Activated CD8-positive, alpha-beta T cell treated with anti-CD3 and anti-CD28 coated beads, Interleukin-2, amount 10 ng/mL, durations not matched to agents 7 days and 5 days (primary cell): Measurements from ENCODE around the gene GPR176. TPM values are rescaled to one million over a fixed set of nuclear protein-coding genes. Genes with fewer than 3 reads are reported as not detected.
"Not testable (repeated sequence)": the region's sequence is repeated elsewhere in the genome, so short reads cannot be mapped to it uniquely, and the experiment has no call there.

Source experiments
- ATAC-seq: fragments of 150-1000 bp; cut with Tn5 transposase; one replicate; pipeline ENCODE4 v1.10.0; 2021; ENCODE audit warnings: moderate library complexity
- CTCF ChIA-PET: fragments of 350-600 bp; sonication (Branson Sonifier 250); formaldehyde crosslinking; loops from one replicate; lab custom pipeline; 2021; ENCODE audit warnings: antibody characterized with exemption; lab: Charles Lee
- POLR2A ChIA-PET: fragments of 350-600 bp; sonication (Branson Sonifier 250); formaldehyde crosslinking; loops from one replicate; lab custom pipeline; 2021; ENCODE audit warnings: antibody characterized with exemption; lab: Charles Lee
- DNase-seq: peaks from one replicate; pipeline ENCODE4 v3.0.0-alpha.2; 2020
- H3K27ac Mint-ChIP-seq: one replicate; pipeline ENCODE4 v1.8.0; 2021; ENCODE audit warnings: mild to moderate bottlenecking, mixed read lengths
- H3K27me3 Mint-ChIP-seq: one replicate; pipeline ENCODE4 v1.8.0; 2021; ENCODE audit warnings: low read depth, mixed read lengths
- H3K36me3 Mint-ChIP-seq: one replicate; pipeline ENCODE4 v1.8.0; 2021; ENCODE audit warnings: low read depth, mixed read lengths
- H3K4me1 Mint-ChIP-seq: one replicate; pipeline ENCODE4 v1.8.0; 2021; ENCODE audit warnings: low read depth, mixed read lengths
- H3K4me3 Mint-ChIP-seq: one replicate; pipeline ENCODE4 v1.8.0; 2021; ENCODE audit warnings: mild to moderate bottlenecking, mixed read lengths
- H3K9me3 Mint-ChIP-seq: one replicate; pipeline ENCODE4 v1.8.0; 2022; ENCODE audit warnings: mixed read lengths; ENCODE audit not compliant: insufficient read depth
- total RNA-seq, 2 experiments: library from RNA; stranded (reverse); gene quantifications; one replicate each; pipeline ENCODE4 v1.2.3, GENCODE V29; 2021

GPR176 gene
- total RNA-seq, 2 experiments from 2014 or later: not detected

DNA sequence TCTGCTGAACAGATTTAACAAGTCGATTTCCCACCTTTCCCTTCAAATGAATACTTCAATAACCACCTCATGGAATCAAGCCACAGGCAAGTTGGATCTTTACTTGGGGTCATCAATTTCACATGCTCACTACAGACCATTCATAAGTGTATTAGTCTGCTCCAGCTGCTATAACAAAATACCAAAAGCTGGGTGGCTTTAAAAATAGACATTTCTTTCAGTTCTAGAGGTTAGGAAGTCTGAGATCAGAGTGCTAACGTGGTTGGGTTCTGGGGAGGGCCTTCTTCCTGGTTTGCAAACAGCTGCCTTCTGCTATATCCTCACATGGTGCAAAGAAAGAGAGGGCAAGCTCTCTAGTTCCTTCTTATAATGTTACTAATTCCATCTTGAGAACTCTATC lies 5.1 kb downstream of the GPR176 start:
- POLR2A ChIA-PET: no interaction called here
- Mint-ChIP-seq H3K36me3 (peaks cover 2% of the 10 kb centered on the region), H3K9me3 (no peaks in the 10 kb centered on the region), H3K27me3 (peaks cover 35% of the 10 kb centered on the region), H3K27ac (no peak overlapping the region), H3K4me3 (no peak overlapping the region), H3K4me1 (peaks cover 2% of the 10 kb centered on the region)
- DNase-seq (no peak), ATAC-seq (no peak)
- CTCF ChIA-PET: interaction anchor here (1.0 to 1.4 kb wide), 3 partner anchors 18 to 229 kb away, joined by 3 read pairs; partner anchors contain the start of gene FSIP1

GRCh38 chr15:39909007-39909406 lies 11.1 kb downstream of the GPR176 start:
- ChIA-PET POLR2A (no interaction called here), CTCF (interaction anchor here (1.1 kb wide), 1 partner anchor 12 kb away, joined by 3 read pairs; no protein-coding TSS in a partner anchor)
- no peak for ATAC-seq
- Mint-ChIP-seq H3K9me3 (no peaks in the 10 kb centered on the region), H3K4me1 (no peaks in the 10 kb centered on the region), H3K27ac (no peak overlapping the region), H3K27me3 (peaks cover 22% of the 10 kb centered on the region), H3K4me3 (no peak overlapping the region), H3K36me3 (no peaks in the 10 kb centered on the region)
- DNase-seq: no peak

- no peak overlapping the region for H3K4me3 Mint-ChIP-seq
- ChIA-PET CTCF (interaction anchor here (1.4 kb wide), 1 partner anchor 150 kb away, joined by 3 read pairs; no protein-coding TSS in a partner anchor), POLR2A (no interaction called here)
- H3K4me1 Mint-ChIP-seq: no peaks in the 10 kb centered on the region
- H3K27me3 Mint-ChIP-seq: peaks cover 25% of the 10 kb centered on the region
- DNase-seq: no peak
- ATAC-seq: no peak
- H3K36me3 Mint-ChIP-seq: no peaks in the 10 kb centered on the region
- no peaks in the 10 kb centered on the region for H3K9me3 Mint-ChIP-seq
- no peak overlapping the region for H3K27ac Mint-ChIP-seq
Measured at GRCh38 chr15:39908186-39908585, 11.9 kb downstream of the GPR176 start.

DNA sequence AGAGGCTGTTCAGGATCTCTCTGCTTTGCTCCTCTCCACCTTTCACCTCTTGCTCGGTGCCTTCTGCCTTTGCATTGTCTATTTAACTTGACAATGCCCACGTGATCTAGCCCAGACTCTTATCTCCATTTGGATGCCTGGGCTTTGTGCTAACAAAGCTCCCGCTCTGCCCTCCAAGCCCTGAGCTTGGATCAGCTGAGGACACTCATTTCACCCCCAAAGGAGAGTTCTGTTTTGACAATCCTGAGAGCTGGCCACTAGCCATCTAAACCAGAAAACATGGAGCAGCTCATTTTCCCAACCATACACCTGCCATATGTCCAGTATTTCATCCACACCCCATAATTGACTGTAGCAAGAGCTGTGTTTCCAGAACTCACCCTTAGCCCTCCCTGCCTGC lies 12.8 kb downstream of the GPR176 start:
- Mint-ChIP-seq H3K4me1 (no peaks in the 10 kb centered on the region), H3K27me3 (peaks cover 24% of the 10 kb centered on the region), H3K36me3 (no peaks in the 10 kb centered on the region), H3K4me3 (no peak overlapping the region), H3K9me3 (no peaks in the 10 kb centered on the region), H3K27ac (no peak overlapping the region)
- ATAC-seq (no peak), DNase-seq (no peak)
- CTCF ChIA-PET: interaction anchor here (1.4 kb wide), 1 partner anchor 149 kb away, joined by 3 read pairs; no protein-coding TSS in a partner anchor
- POLR2A ChIA-PET: interaction anchor here (0.6 kb wide), 1 partner anchor 18 kb away, joined by 3 read pairs; no protein-coding TSS in a partner anchor

DNA sequence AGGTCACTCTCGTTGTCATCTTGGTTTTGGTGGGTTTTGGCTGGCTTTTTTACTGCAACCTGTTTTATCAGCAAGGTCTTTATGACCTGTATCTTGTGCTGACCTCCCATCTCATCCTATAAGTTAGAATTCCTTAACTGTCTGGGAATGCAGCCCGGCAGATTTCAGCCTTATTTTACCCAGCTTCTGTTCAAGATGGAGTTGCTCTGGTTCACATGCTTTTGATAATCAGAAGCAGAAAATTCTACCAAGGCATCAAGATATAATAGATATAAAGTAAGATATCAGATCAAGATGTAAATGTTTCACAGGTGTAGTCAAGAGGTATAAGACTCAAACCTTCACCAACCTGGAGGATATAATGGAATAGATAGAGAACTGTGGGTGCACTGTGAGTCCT lies 16.0 kb downstream of the GPR176 start:
- no peak for DNase-seq
- H3K27me3 Mint-ChIP-seq: peaks cover 28% of the 10 kb centered on the region
- no peak overlapping the region for H3K4me3 Mint-ChIP-seq
- no peak overlapping the region for H3K27ac Mint-ChIP-seq
- H3K9me3 Mint-ChIP-seq: no peaks in the 10 kb centered on the region
- no peaks in the 10 kb centered on the region for H3K36me3 Mint-ChIP-seq
- ChIA-PET POLR2A (no interaction called here), CTCF (no interaction called here)
- H3K4me1 Mint-ChIP-seq: no peaks in the 10 kb centered on the region
- no peak for ATAC-seq

GRCh38 chr15:39898317-39898716 lies 21.7 kb downstream of the GPR176 start:
- H3K27me3 Mint-ChIP-seq: peaks cover 26% of the 10 kb centered on the region
- H3K27ac Mint-ChIP-seq: no peak overlapping the region
- no peaks in the 10 kb centered on the region for H3K4me1 Mint-ChIP-seq
- CTCF ChIA-PET: interaction anchor here (0.7 kb wide), 1 partner anchor 11 kb away, joined by 3 read pairs; no protein-coding TSS in a partner anchor
- H3K4me3 Mint-ChIP-seq: no peak overlapping the region
- no peak for DNase-seq
- ATAC-seq: no peak
- POLR2A ChIA-PET: interaction anchor here (0.6 kb wide), 1 partner anchor 154 kb away, joined by 4 read pairs; no protein-coding TSS in a partner anchor
- H3K36me3 Mint-ChIP-seq: no peaks in the 10 kb centered on the region
- H3K9me3 Mint-ChIP-seq: no peaks in the 10 kb centered on the region

- ATAC-seq: no peak
- no peak overlapping the region for H3K4me3 Mint-ChIP-seq
- H3K27ac Mint-ChIP-seq: no peak overlapping the region
- no peak for DNase-seq
- H3K27me3 Mint-ChIP-seq: peaks cover 22% of the 10 kb centered on the region
- CTCF ChIA-PET: interaction anchor here (1.3 kb wide), 2 partner anchors 13 to 18 kb away, joined by 3 read pairs; no protein-coding TSS in a partner anchor
- no peaks in the 10 kb centered on the region for H3K36me3 Mint-ChIP-seq
- H3K4me1 Mint-ChIP-seq: no peaks in the 10 kb centered on the region
- POLR2A ChIA-PET: interaction anchor here (0.5 kb wide), 1 partner anchor 36 kb away, joined by 3 read pairs; no protein-coding TSS in a partner anchor
- no peaks in the 10 kb centered on the region for H3K9me3 Mint-ChIP-seq
Measured at GRCh38 chr15:39896846-39897245, 23.2 kb downstream of the GPR176 start.

DNA sequence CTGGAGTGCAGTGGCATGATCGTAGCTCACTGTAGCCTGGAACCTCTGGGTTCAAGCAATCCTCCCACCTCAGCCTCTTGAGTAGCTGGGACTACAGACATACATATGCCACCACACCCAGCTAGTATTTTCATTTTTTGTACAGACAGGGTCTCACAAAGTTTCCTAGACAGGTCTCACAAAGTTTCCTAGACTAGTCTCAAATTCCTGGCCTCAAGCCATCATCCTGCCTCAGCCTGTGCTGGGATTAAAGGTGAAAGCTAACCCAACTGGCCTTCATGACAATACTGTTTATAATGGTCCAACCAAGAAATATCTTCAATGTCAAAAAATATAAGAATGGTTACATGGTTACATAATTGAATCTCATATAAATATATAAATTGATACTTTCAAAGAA lies 24.0 kb downstream of the GPR176 start:
- DNase-seq (no peak), ATAC-seq (no peak)
- ChIA-PET POLR2A (interaction anchor here (0.5 to 0.7 kb wide), 2 partner anchors 36 to 50 kb away, joined by 3 read pairs; no protein-coding TSS in a partner anchor), CTCF (interaction anchor here (1.0 to 1.3 kb wide), 3 partner anchors 13 to 52 kb away, joined by 3 read pairs; no protein-coding TSS in a partner anchor)
- Mint-ChIP-seq H3K9me3 (no peaks in the 10 kb centered on the region), H3K4me1 (no peaks in the 10 kb centered on the region), H3K27me3 (peaks cover 19% of the 10 kb centered on the region), H3K4me3 (no peak overlapping the region), H3K27ac (no peak overlapping the region), H3K36me3 (no peaks in the 10 kb centered on the region)

DNA sequence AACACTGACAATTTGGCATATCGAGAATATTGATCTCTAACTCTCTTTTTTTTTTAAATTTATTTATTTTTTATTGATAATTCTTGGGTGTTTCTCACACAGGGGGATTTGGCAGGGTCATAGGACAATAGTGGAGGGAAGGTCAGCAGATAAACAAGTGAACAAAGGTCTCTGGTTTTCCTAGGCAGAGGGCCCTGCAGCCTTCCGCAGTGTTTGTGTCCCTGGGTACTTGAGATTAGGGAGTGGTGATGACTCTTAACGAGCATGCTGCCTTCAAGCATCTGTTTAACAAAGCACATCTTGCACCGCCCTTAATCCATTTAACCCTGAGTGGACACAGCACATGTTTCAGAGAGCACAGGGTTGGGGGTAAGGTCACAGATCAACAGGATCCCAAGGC lies 27.0 kb downstream of the GPR176 start:
- H3K27me3 Mint-ChIP-seq: peaks cover 12% of the 10 kb centered on the region
- DNase-seq, H3K36me3 Mint-ChIP-seq, H3K27ac Mint-ChIP-seq, H3K4me1 Mint-ChIP-seq, POLR2A ChIA-PET, H3K9me3 Mint-ChIP-seq, H3K4me3 Mint-ChIP-seq, ATAC-seq, CTCF ChIA-PET: not testable (repeated sequence)

- H3K4me3 Mint-ChIP-seq: no peak overlapping the region
- no peak for ATAC-seq
- no peaks in the 10 kb centered on the region for H3K36me3 Mint-ChIP-seq
- H3K27me3 Mint-ChIP-seq: peaks cover 12% of the 10 kb centered on the region
- ChIA-PET CTCF (interaction anchor here (1.6 kb wide), 1 partner anchor 17 kb away, joined by 3 read pairs; no protein-coding TSS in a partner anchor), POLR2A (no interaction called here)
- H3K27ac Mint-ChIP-seq: no peak overlapping the region
- H3K9me3 Mint-ChIP-seq: no peaks in the 10 kb centered on the region
- no peaks in the 10 kb centered on the region for H3K4me1 Mint-ChIP-seq
- DNase-seq: no peak
Measured at GRCh38 chr15:39892418-39892817, 27.6 kb downstream of the GPR176 start.

DNA sequence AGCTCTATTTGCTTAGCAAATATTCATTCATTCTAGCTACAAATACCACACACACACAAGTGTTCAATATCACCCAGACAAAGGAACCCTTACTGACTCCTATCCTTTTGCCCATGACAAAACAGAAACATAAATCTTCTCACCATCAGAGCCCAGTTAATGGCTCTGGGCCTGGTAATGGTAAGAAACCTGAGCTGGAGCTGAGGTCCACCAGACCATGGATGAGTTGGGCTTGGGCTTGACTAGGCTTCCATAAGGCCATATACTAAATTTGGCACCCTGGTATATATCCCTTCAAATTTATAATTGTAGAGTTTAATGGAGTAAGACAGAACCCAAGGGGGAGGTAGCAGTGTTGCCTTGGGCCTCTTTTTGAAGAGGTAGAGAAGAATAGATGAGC lies 29.4 kb downstream of the GPR176 start:
- Mint-ChIP-seq H3K4me1 (no peaks in the 10 kb centered on the region), H3K4me3 (no peak overlapping the region), H3K27ac (no peak overlapping the region), H3K9me3 (no peaks in the 10 kb centered on the region), H3K27me3 (peaks cover 7% of the 10 kb centered on the region), H3K36me3 (no peaks in the 10 kb centered on the region)
- DNase-seq (no peak), ATAC-seq (no peak)
- POLR2A ChIA-PET: no interaction called here
- CTCF ChIA-PET: interaction anchor here (0.6 to 1.6 kb wide), 5 partner anchors 15 to 239 kb away, joined by 3 to 5 read pairs (median 4); no protein-coding TSS in a partner anchor

GRCh38 chr15:39889601-39890000 lies 30.5 kb downstream of the GPR176 start:
- ChIA-PET CTCF (interaction anchor here (1.1 to 1.6 kb wide), 2 partner anchors 104 to 133 kb away, joined by 4 to 5 read pairs; no protein-coding TSS in a partner anchor), POLR2A (no interaction called here)
- DNase-seq: no peak
- Mint-ChIP-seq H3K9me3 (no peaks in the 10 kb centered on the region), H3K4me3 (no peak overlapping the region), H3K27me3 (peaks cover 10% of the 10 kb centered on the region), H3K36me3 (no peaks in the 10 kb centered on the region), H3K27ac (no peak overlapping the region), H3K4me1 (no peaks in the 10 kb centered on the region)
- no peak for ATAC-seq
